ENCODE results near the gene TRIM34. TPM values are rescaled to one million over a fixed set of nuclear protein-coding genes. Genes with fewer than 3 reads are reported as not detected.

TRIM34 gene
- total and polyA plus RNA-seq, 7 donors = 3.5 to 10.2 (median 7.4) TPM

- Histone ChIP-seq H3K9me3 (no peaks in the 10 kb centered on the region), H3K27me3 (no peaks in the 10 kb centered on the region), H3K27ac (peak overlapping the region in 1 of 4 donors; percentile 64), H3K4me1 (peaks cover 0 to 37% (median 26%) of the 10 kb centered on the region in 4 donors), H3K36me3 (no peaks in the 10 kb centered on the region), H3K4me3 (no peak overlapping the region)
- TF ChIP-seq, protein P1, sequence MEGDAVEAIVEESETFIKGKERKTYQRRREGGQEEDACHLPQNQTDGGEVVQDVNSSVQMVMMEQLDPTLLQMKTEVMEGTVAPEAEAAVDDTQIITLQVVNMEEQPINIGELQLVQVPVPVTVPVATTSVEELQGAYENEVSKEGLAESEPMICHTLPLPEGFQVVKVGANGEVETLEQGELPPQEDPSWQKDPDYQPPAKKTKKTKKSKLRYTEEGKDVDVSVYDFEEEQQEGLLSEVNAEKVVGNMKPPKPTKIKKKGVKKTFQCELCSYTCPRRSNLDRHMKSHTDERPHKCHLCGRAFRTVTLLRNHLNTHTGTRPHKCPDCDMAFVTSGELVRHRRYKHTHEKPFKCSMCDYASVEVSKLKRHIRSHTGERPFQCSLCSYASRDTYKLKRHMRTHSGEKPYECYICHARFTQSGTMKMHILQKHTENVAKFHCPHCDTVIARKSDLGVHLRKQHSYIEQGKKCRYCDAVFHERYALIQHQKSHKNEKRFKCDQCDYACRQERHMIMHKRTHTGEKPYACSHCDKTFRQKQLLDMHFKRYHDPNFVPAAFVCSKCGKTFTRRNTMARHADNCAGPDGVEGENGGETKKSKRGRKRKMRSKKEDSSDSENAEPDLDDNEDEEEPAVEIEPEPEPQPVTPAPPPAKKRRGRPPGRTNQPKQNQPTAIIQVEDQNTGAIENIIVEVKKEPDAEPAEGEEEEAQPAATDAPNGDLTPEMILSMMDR (IDR thresholded peaks at IDR 0.05) = no peak
- no peak for TF ChIP-seq POLR2AphosphoS5 (IDR thresholded peaks at IDR 0.05)
- no peak for TF ChIP-seq EP300 (IDR thresholded peaks at IDR 0.05)
- no peak for TF ChIP-seq POLR2A (IDR thresholded peaks at IDR 0.05)
- WGBS, 2 donors = 78 to 84% methylated on average over 4 of the region's 4 CpGs
- intact Hi-C loops (cut with DNase I) = no loop called here
- no peak for DNase-seq
These were observed 19.9 kb upstream of the TRIM34 start for GRCh38 chr11:5604896-5605295.

- no peak overlapping the region for H3K4me3 ChIP-seq
- intact Hi-C loops (cut with DNase I) = no loop called here
- TF ChIP-seq POLR2A (IDR thresholded peaks at IDR 0.05) (no peak), POLR2AphosphoS5 (IDR thresholded peaks at IDR 0.05) (peak in 1 of 4 donors; percentile 16)
- H3K36me3 ChIP-seq = no peaks in the 10 kb centered on the region
- H3K4me1 ChIP-seq = peaks cover 0 to 28% (median 17%) of the 10 kb centered on the region in 4 donors
- peak overlapping the region in 3 of 4 donors; percentile 34 to 64 (median 62) for H3K27ac ChIP-seq
- no peak for DNase-seq
- WGBS, 2 donors = 80 to 87% methylated on average over 5 of the region's 5 CpGs
- no peaks in the 10 kb centered on the region for H3K27me3 ChIP-seq
- H3K9me3 ChIP-seq = no peaks in the 10 kb centered on the region
These were observed 19.0 kb upstream of the TRIM34 start for GRCh38 chr11:5605849-5606248.

DNA sequence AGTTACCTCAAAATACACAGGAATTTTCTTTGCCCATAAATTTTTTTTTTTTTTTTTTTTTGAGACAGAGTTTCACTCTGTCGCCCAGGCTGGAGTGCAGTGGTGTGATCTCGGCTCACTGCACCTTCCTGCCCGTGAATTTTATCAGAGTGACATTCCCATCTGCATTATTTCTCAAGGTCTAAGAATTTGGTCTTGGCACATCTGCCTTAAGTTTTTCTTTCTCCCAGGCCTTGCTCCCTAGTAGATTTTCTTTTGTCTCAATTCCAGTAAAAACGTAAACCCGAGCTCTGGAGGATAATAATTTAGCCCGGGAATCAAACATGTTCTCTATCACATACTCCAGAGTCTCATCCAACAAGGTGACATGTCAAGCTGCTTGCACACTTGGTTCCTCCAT is 16.0 kb upstream of the TRIM34 start:
- Histone ChIP-seq H3K27me3 (no peaks in the 10 kb centered on the region), H3K4me3 (no peak overlapping the region), H3K9me3 (no peaks in the 10 kb centered on the region), H3K4me1 (peaks cover 0 to 25% (median 13%) of the 10 kb centered on the region in 4 donors), H3K36me3 (no peaks in the 10 kb centered on the region), H3K27ac (peak overlapping the region in 2 of 4 donors; percentile 51 to 60)
- intact Hi-C loops (cut with DNase I) = no loop called here
- WGBS, 2 donors = 90 to 92% methylated on average over 6 of the region's 6 CpGs
- TF ChIP-seq EP300 (IDR thresholded peaks at IDR 0.05) = no peak
- no peak for TF ChIP-seq POLR2A (IDR thresholded peaks at IDR 0.05)
- TF ChIP-seq, protein P1 (IDR thresholded peaks at IDR 0.05) = no peak
- TF ChIP-seq POLR2AphosphoS5 (IDR thresholded peaks at IDR 0.05) = no peak
- no peak for DNase-seq

DNA sequence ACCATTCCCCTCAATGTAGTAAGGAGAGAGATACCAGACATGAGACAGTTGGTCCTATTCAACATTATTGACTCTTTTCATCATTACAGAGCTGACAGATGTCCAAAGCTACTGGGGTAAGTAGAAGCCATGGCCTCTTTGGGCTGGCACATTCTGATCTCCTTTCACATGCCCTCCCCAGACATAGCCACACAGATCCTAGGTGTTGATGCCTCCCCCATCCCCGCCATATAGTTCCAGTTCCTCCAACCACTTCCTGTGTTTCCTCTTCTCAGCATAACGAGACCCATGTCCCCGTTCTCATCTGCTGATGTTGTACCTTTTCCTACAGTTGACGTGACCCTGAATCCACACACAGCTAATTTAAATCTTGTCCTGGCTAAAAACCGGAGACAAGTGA is 14.4 kb upstream of the TRIM34 start:
- Histone ChIP-seq H3K9me3 (no peaks in the 10 kb centered on the region), H3K4me3 (no peak overlapping the region), H3K36me3 (no peaks in the 10 kb centered on the region), H3K4me1 (peaks cover 0 to 21% (median 11%) of the 10 kb centered on the region in 4 donors), H3K27me3 (no peaks in the 10 kb centered on the region), H3K27ac (no peak overlapping the region)
- WGBS, 2 donors = 70 to 78% methylated on average over 5 of the region's 5 CpGs
- DNase-seq = no peak
- intact Hi-C loops (cut with DNase I) = no loop called here
- TF ChIP-seq POLR2A (IDR thresholded peaks at IDR 0.05) = no peak
- TF ChIP-seq EP300 (IDR thresholded peaks at IDR 0.05) = no peak
- TF ChIP-seq, protein P1 (IDR thresholded peaks at IDR 0.05) = no peak
- no peak for TF ChIP-seq POLR2AphosphoS5 (IDR thresholded peaks at IDR 0.05)

DNA sequence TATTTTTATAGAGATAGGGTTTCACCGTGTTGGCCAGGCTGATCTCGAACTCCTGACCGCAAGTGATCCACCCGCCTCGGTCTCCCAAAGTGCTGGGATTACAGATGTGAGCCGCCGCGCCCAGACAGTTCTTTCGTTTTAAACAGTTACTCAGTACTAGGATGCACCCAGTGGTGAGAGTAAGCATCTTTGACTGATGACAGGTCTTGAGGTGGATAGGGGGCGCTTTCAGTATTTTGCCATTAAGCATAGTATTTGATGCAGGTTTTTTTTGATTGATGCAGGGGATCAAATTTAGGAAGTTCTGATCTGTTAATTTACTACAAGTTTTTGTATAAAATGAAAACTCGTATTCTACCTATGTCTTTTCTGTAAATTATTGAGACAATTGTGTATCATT is 13.2 kb upstream of the TRIM34 start:
- 94% methylated on average over 11 of the region's 11 CpGs for WGBS, 2 donors

More for the DNA sequence above, 13.2 kb upstream of the TRIM34 start:
- Histone ChIP-seq H3K4me1 (peaks cover 0 to 10% (median 6%) of the 10 kb centered on the region in 4 donors), H3K4me3 (no peak overlapping the region), H3K9me3 (no peaks in the 10 kb centered on the region), H3K27ac (no peak overlapping the region), H3K27me3 (no peaks in the 10 kb centered on the region), H3K36me3 (no peaks in the 10 kb centered on the region)
- no peak for DNase-seq
- intact Hi-C loops (cut with DNase I) = no loop called here
- no peak for TF ChIP-seq POLR2AphosphoS5 (IDR thresholded peaks at IDR 0.05)
- TF ChIP-seq POLR2A (IDR thresholded peaks at IDR 0.05) = no peak
- TF ChIP-seq, protein P1 (IDR thresholded peaks at IDR 0.05) = no peak
- no peak for TF ChIP-seq EP300 (IDR thresholded peaks at IDR 0.05)

Data from sigmoid colon (tissue), 7 donors.